Activated CD4-positive, alpha-beta memory T cell treated with anti-CD3 and anti-CD28 coated beads for 36 hours (primary cell): ENCODE data around the gene HDAC9. TPM values are rescaled to one million over a fixed set of nuclear protein-coding genes. Genes with fewer than 3 reads are reported as not detected.

ENCODE experiments used
- CTCF ChIA-PET: fragments of 350-600 bp; sonication (Branson Sonifier 250); formaldehyde crosslinking; loops from one replicate; lab custom pipeline; 2021; ENCODE audit warnings: antibody characterized with exemption, inconsistent platforms; lab: Charles Lee
- POLR2A ChIA-PET: fragments of 350-600 bp; sonication (Branson Sonifier 250); formaldehyde crosslinking; loops from one replicate; lab custom pipeline; 2021; ENCODE audit warnings: antibody characterized with exemption; lab: Charles Lee
- DNase-seq: peaks from one replicate; pipeline ENCODE4 v3.0.0-alpha.2; 2020
- H3K27ac Mint-ChIP-seq: one replicate; pipeline ENCODE4 v1.8.0; 2021; ENCODE audit warnings: mixed read lengths
- H3K27me3 Mint-ChIP-seq: one replicate; pipeline ENCODE4 v1.8.0; 2021; ENCODE audit warnings: mixed read lengths
- H3K36me3 Mint-ChIP-seq: one replicate; pipeline ENCODE4 v1.8.0; 2021; ENCODE audit warnings: mixed read lengths
- H3K4me1 Mint-ChIP-seq: one replicate; pipeline ENCODE4 v1.8.0; 2021; ENCODE audit warnings: low read depth, mixed read lengths
- H3K4me3 Mint-ChIP-seq: one replicate; pipeline ENCODE4 v1.8.0; 2021; ENCODE audit warnings: mild to moderate bottlenecking, mixed read lengths
- H3K9me3 Mint-ChIP-seq: one replicate; pipeline ENCODE4 v1.8.0; 2021; ENCODE audit warnings: mixed read lengths
- intact Hi-C: fragments of 100-400 bp; cut with micrococcal nuclease; formaldehyde crosslinking; loops from one replicate; pipeline ENCODE4 v1.15.1; 2023
- total RNA-seq, 2 experiments: library from RNA; stranded (reverse); gene quantifications; one replicate each; pipeline ENCODE4 v1.2.3, GENCODE V29; 2021

Gene HDAC9
- total RNA-seq, 2 experiments from 2014 or later, result 1.0 to 1.1 TPM

GRCh38 chr7:18873734-18874336, 378.3 kb downstream of the HDAC9 start:
- no peak for DNase-seq
- Mint-ChIP-seq H3K27me3 (no peaks in the 10 kb centered on the region), H3K4me1 (no peaks in the 10 kb centered on the region), H3K36me3 (no peaks in the 10 kb centered on the region), H3K9me3 (peaks cover 8% of the 10 kb centered on the region), H3K27ac (no peak overlapping the region), H3K4me3 (no peak overlapping the region)
- intact Hi-C loops, result no loop called here
- ChIA-PET POLR2A (no interaction called here), CTCF (no interaction called here)

DNA sequence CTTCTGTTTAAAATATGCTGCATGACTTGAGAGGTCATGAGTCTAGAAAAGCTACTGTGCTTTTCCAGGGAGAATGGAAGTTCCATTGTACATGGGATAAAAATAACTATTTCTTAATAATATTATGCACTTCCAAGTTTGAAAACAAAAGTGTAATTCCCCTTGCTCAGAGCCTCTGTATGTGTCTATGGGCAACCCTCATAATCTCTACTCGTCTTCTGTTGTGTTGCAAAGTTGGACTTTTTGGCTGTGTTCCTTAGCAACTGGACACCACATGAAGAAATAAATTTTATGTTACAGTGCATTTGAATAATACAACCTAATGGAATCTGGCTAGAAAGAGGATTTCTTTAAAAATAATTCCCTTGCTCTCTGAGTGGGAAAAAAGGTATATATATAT, 379.3 kb downstream of the HDAC9 start:
- DNase-seq, result no peak
- no peaks in the 10 kb centered on the region for H3K27me3 Mint-ChIP-seq
- ChIA-PET CTCF (no interaction called here), POLR2A (no interaction called here)
- H3K9me3 Mint-ChIP-seq, result peaks cover 14% of the 10 kb centered on the region
- H3K36me3 Mint-ChIP-seq, result no peaks in the 10 kb centered on the region
- intact Hi-C loops, result no loop called here
- H3K4me3 Mint-ChIP-seq, result no peak overlapping the region
- no peak overlapping the region for H3K27ac Mint-ChIP-seq
- H3K4me1 Mint-ChIP-seq, result no peaks in the 10 kb centered on the region

GRCh38 chr7:18877874-18878273, 382.3 kb downstream of the HDAC9 start:
- CTCF ChIA-PET, result no interaction called here

DNA sequence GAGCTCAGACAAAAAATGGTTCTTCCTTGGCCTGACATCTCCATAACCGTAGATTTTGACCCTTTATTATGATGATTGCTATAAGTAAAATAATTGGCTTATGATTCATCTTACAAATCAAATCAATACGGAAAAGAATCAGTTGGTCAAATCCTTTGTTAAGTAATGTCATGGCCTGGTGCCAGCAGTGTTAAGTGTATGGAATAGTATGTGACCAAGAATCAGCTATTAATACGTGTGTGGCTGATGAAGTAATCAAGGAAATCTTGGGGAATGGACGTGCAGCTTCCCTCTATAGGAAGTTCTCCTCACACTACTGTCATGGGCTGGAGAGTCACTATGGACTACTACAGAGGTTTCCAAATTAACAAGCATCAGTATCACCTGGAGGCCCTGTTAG, 391.3 kb downstream of the HDAC9 start:
- ChIA-PET POLR2A (no interaction called here), CTCF (no interaction called here)
- H3K27me3 Mint-ChIP-seq, result no peaks in the 10 kb centered on the region

More at GRCh38 chr7:18877874-18878273, 382.3 kb downstream of the HDAC9 start:
- no peak for DNase-seq
- Mint-ChIP-seq H3K4me1 (no peaks in the 10 kb centered on the region), H3K4me3 (no peak overlapping the region), H3K27ac (no peak overlapping the region), H3K36me3 (no peaks in the 10 kb centered on the region), H3K27me3 (no peaks in the 10 kb centered on the region), H3K9me3 (peaks cover 11% of the 10 kb centered on the region)
- intact Hi-C loops, result no loop called here
- POLR2A ChIA-PET, result no interaction called here

GRCh38 chr7:18889436-18889835, 393.9 kb downstream of the HDAC9 start:
- POLR2A ChIA-PET, result no interaction called here
- Mint-ChIP-seq H3K27me3 (no peaks in the 10 kb centered on the region), H3K4me1 (no peaks in the 10 kb centered on the region), H3K27ac (no peak overlapping the region), H3K36me3 (no peaks in the 10 kb centered on the region), H3K4me3 (no peak overlapping the region), H3K9me3 (no peaks in the 10 kb centered on the region)
- DNase-seq, result no peak
- intact Hi-C loops, result no loop called here
- CTCF ChIA-PET, result no interaction called here

More for the DNA sequence above, 391.3 kb downstream of the HDAC9 start:
- no peak overlapping the region for H3K27ac Mint-ChIP-seq
- H3K4me3 Mint-ChIP-seq, result no peak overlapping the region
- H3K4me1 Mint-ChIP-seq, result no peaks in the 10 kb centered on the region
- H3K9me3 Mint-ChIP-seq, result no peaks in the 10 kb centered on the region
- intact Hi-C loops, result no loop called here
- no peak for DNase-seq
- no peaks in the 10 kb centered on the region for H3K36me3 Mint-ChIP-seq

DNA sequence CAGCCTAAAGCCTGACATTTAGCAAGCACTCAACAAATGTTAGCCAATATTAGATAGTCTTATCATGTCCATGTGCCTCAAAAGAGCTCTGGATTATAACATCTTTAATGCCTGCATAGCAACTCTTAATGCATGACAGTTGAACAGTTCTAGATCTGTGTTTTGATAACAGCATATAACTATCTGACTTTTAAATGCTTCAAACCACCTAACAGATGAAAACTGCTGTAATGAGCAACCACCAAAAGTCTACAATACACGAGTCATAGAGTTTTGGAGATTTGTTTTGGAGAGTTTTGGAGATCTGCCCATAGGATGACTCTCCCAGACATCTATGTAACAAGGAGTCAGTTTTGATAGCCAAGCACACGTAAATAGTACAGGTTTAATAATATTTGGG, 394.6 kb downstream of the HDAC9 start:
- Mint-ChIP-seq H3K36me3 (no peaks in the 10 kb centered on the region), H3K27ac (no peak overlapping the region), H3K9me3 (no peaks in the 10 kb centered on the region), H3K27me3 (no peaks in the 10 kb centered on the region), H3K4me1 (no peaks in the 10 kb centered on the region), H3K4me3 (no peak overlapping the region)
- intact Hi-C loops, result no loop called here
- POLR2A ChIA-PET, result no interaction called here
- no peak for DNase-seq
- CTCF ChIA-PET, result no interaction called here

DNA sequence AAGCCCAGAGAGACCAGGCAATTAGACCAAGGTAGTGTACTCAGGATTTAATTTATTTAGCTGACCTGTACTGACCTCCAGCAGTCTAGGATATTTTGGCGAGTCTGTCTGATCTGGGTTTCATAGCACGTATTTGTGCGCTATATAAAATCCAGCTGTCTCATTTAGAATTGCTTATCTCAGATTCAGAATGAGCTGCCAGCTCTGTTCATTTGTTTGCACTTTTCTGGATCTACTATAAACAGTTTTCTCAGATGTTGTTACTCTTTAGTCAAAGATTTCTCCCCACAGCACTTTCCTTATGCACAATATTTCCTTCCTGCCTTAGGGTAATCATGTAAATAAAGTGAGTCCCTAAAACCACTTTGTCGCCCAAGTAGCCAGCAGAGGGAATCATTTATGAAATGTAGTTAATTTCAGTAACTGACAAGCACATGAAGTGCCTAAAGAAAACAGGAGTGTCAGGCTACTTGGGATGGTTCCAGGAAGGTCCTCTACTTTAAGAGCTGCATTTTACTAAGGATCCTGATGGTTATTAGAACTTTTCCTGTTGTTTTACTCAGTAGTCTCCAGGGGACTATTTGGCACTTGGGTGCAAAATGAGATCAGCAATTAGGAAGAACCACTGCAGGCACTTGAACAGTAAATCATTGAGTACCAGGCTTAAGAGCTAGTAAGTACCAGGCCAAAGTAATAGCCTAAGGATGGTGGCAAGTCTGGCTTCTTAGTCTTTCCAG, 395.5 kb downstream of the HDAC9 start:
- intact Hi-C loops, result no loop called here
- no peaks in the 10 kb centered on the region for H3K4me1 Mint-ChIP-seq
- H3K36me3 Mint-ChIP-seq, result no peaks in the 10 kb centered on the region
- ChIA-PET POLR2A (no interaction called here), CTCF (no interaction called here)
- DNase-seq, result no peak
- H3K27ac Mint-ChIP-seq, result no peak overlapping the region
- H3K9me3 Mint-ChIP-seq, result no peaks in the 10 kb centered on the region
- no peaks in the 10 kb centered on the region for H3K27me3 Mint-ChIP-seq
- H3K4me3 Mint-ChIP-seq, result no peak overlapping the region

DNA sequence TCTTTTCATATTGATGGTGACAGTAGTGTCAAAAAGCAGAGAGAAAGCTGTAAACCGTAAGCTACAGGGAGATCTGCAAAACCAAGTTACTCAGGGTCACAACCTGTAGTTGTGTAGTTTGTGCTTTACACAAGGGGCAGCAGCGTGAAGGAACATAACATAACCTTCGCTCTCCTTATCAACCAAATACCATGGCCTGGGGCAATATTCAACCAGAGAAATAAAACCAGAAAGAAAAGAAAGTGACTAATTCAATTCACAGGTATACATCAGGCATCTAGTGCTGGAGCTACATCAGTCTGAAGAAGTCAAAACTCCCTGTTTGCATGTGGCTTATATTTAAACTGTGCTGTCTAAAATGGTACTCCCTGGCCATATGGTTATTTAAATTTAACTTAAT, 397.6 kb downstream of the HDAC9 start:
- Mint-ChIP-seq H3K36me3 (no peaks in the 10 kb centered on the region), H3K4me1 (no peaks in the 10 kb centered on the region), H3K9me3 (no peaks in the 10 kb centered on the region), H3K4me3 (no peak overlapping the region), H3K27me3 (no peaks in the 10 kb centered on the region), H3K27ac (no peak overlapping the region)
- POLR2A ChIA-PET, result no interaction called here
- no peak for DNase-seq
- intact Hi-C loops, result no loop called here
- CTCF ChIA-PET, result no interaction called here

- Mint-ChIP-seq H3K27ac (no peak overlapping the region), H3K27me3 (no peaks in the 10 kb centered on the region), H3K4me3 (no peak overlapping the region), H3K36me3 (no peaks in the 10 kb centered on the region), H3K9me3 (no peaks in the 10 kb centered on the region), H3K4me1 (no peaks in the 10 kb centered on the region)
- DNase-seq, result no peak
- POLR2A ChIA-PET, result interaction anchor here (0.5 kb wide), 1 partner anchor 136 kb away, joined by 4 read pairs; no protein-coding TSS in a partner anchor
- intact Hi-C loops, result no loop called here
- CTCF ChIA-PET, result no interaction called here
Observed at GRCh38 chr7:18894155-18894554, 398.6 kb downstream of the HDAC9 start.

DNA sequence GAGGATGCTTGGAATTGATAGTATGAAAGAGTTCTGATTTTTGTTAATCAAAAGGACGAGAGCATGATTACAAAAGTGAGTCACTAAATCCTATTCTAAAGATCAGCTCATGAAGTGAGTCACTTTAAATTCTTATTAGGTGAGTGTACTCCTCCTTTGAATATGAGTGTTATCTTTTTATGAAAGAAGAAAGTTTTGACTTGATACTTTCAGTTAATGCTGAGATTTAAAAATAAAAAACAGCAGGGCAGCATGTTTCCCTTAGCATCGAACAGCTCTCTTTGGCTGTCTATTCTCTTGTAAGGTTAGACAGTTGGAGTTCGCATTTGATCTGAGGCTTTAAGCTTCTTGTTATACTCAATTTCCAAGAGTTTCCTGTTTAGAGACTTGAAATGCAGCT, 399.9 kb downstream of the HDAC9 start:
- Mint-ChIP-seq H3K4me3 (no peak overlapping the region), H3K36me3 (no peaks in the 10 kb centered on the region), H3K27me3 (no peaks in the 10 kb centered on the region), H3K9me3 (no peaks in the 10 kb centered on the region), H3K4me1 (no peaks in the 10 kb centered on the region), H3K27ac (no peak overlapping the region)
- intact Hi-C loops, result no loop called here
- no peak for DNase-seq
- ChIA-PET POLR2A (no interaction called here), CTCF (no interaction called here)

GRCh38 chr7:18896343-18896975, 400.9 kb downstream of the HDAC9 start:
- H3K27ac Mint-ChIP-seq, result no peak overlapping the region
- CTCF ChIA-PET, result no interaction called here
- intact Hi-C loops, result no loop called here

DNA sequence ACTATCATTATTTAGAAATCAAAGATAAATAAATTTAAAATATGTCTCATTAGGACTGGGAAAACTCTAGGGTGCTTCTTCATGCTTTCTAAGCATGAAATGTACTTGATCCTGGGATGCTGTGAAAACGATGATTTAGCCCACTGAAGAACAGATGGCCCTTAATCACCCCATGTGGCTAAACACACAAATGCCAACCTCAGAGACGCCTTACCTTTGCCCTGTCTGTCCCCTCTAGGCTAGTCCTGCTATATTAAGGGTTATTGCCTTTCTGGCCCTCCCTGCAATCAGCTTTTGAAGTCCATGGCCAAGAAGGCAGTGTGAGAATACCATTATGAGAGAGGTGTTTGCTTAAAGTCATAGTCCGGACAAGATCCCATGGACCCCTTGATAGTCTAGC, 404.7 kb downstream of the HDAC9 start:
- no peaks in the 10 kb centered on the region for H3K4me1 Mint-ChIP-seq
- DNase-seq, result no peak
- peaks cover 3% of the 10 kb centered on the region for H3K9me3 Mint-ChIP-seq
- ChIA-PET CTCF (no interaction called here), POLR2A (no interaction called here)
- no peaks in the 10 kb centered on the region for H3K36me3 Mint-ChIP-seq
- no peak overlapping the region for H3K27ac Mint-ChIP-seq
- intact Hi-C loops, result no loop called here
- H3K27me3 Mint-ChIP-seq, result no peaks in the 10 kb centered on the region
- no peak overlapping the region for H3K4me3 Mint-ChIP-seq

More at GRCh38 chr7:18896343-18896975, 400.9 kb downstream of the HDAC9 start:
- H3K27me3 Mint-ChIP-seq, result no peaks in the 10 kb centered on the region
- H3K9me3 Mint-ChIP-seq, result no peaks in the 10 kb centered on the region
- H3K4me1 Mint-ChIP-seq, result no peaks in the 10 kb centered on the region
- POLR2A ChIA-PET, result no interaction called here
- H3K36me3 Mint-ChIP-seq, result no peaks in the 10 kb centered on the region
- no peak overlapping the region for H3K4me3 Mint-ChIP-seq
- no peak for DNase-seq
